Psoas muscle (tissue), 8 donors: Measurements from ENCODE around the gene IQCM. TPM values are rescaled to one million over a fixed set of nuclear protein-coding genes. Genes with fewer than 3 reads are reported as not detected.

Source experiments
- ATAC-seq, 4 donors: fragments of 200-7000 bp; cut with Tn5 transposase; one replicate each; pipeline ENCODE4 v1.9.1; 2020; ENCODE audit warnings: moderate library complexity in 3 of 4, mild to moderate bottlenecking in 2 of 4
- DNase-seq, 2 donors: peaks; one replicate each; pipeline ENCODE4 v3.0.0-alpha.2; 2020
- H3K27ac ChIP-seq: fragments of 200-600 bp; one replicate; pipeline ENCODE4 v1.8.0; 2022
- H3K27me3 ChIP-seq, 3 donors: fragments of 200-600 bp in 1 of 3; one replicate each; pipeline versions ENCODE4 v1.6.1 to v1.8.0; 2013 to 2022; ENCODE audit warnings: low read length in 2 of 3, mild to moderate bottlenecking in 2 of 3, moderate library complexity in 1 of 3; ENCODE audit not compliant: insufficient read depth in 3 of 3
- H3K36me3 ChIP-seq, 2 donors: fragments of 200-600 bp in 1 of 2; one replicate each; pipeline versions ENCODE4 v1.6.1 to v1.8.0; 2013 to 2022; ENCODE audit warnings: low read depth in 1 of 2, mild to moderate bottlenecking in 1 of 2, moderate library complexity in 1 of 2; ENCODE audit not compliant: insufficient read depth in 1 of 2
- H3K4me1 ChIP-seq: fragments of 200-600 bp; one replicate; pipeline ENCODE4 v1.8.0; 2022
- H3K4me3 ChIP-seq: fragments of 200-600 bp; one replicate; pipeline ENCODE4 v1.8.0; 2022; ENCODE audit warnings: mild to moderate bottlenecking
- H3K9me3 ChIP-seq: fragments of 200-600 bp; one replicate; pipeline ENCODE4 v1.8.0; 2022
- WGBS, 3 donors: extraction: QIAGEN DNeasy Blood & Tissue Kit; methylation state at CpG; one replicate each; pipeline versions ENCODE4 v1.1.6 to v1.1.7; 2013; 5-methylcytosine and 5-hydroxymethylcytosine counted together
- intact Hi-C, 2 donors: fragments of 100-400 bp; cut with DNase I; formaldehyde crosslinking; loops; one replicate each; pipeline versions ENCODE4 v1.11.0 to v1.14.2; 2022
- polyA plus RNA-seq, 3 donors: library from polyadenylated mRNA; stranded (reverse); fragments of 200-250 nt; gene quantifications; one replicate each; pipeline ENCODE4 v1.2.3, GENCODE V29; 2013
- total RNA-seq, 4 donors: library from RNA; stranded (reverse); fragmentation: NEBNext Ultra II Directional in 2 of 4; extraction: Animal tissue kit (Norgen Biotek cat#: 25700) in 2 of 4; gene quantifications; one replicate each; pipeline versions ENCODE4 v1.2.1 to v1.2.4, GENCODE V29; 2021 to 2023
- TF ChIP-seq, protein P1 (sequence below): fragments of 200-600 bp; IDR thresholded peaks from one replicate; pipeline ENCODE4 v1.8.0; 2022; ENCODE audit warnings: antibody characterized with exemption
- donor health status: healthy with polysubstance abuse.
- donor health status: DM: no; HTN: no; CAD: no; lungs with moderate emphysema.
- donor health status: Bipolar disorder and iron deficiency.
- donor health status: healthy.
- donor health status: DM: yes; HTN: yes; CAD: no.
- donor health status: DM: no; HTN: no; CAD: no.
- donor health status: DM: no; HTN: no; CAD: no.
- donor health status: DM: yes; HTN: yes; CAD: no.

IQCM gene
- total and polyA plus RNA-seq, 7 donors: 1.1 TPM; not detected in 6

DNA sequence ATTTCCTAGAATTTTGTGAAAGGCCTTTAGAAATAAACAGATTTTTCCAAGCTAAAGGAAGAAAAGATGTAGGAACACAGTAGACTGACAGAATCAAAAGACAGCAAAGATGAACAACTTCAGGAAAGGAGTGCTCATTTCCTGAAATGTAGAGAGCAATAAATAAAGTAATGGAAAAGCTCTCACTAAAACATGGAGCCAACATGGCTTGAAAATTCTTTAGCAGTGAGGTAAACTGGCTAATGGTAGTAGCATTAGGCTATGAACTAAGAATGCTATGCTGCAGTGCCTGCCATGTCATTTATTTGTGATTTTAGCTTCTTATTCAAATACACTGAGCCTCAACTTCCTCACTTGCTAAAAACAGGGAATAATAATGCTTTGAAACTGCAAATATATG, 108.7 kb downstream of the IQCM start:
- no peaks in the 10 kb centered on the region for H3K36me3 ChIP-seq
- no peak overlapping the region for H3K4me3 ChIP-seq
- intact Hi-C loops: no loop called here
- H3K9me3 ChIP-seq: peaks cover 4% of the 10 kb centered on the region
- H3K27me3 ChIP-seq: no peaks in the 10 kb centered on the region
- DNase-seq: no peak
- TF ChIP-seq, protein P1, sequence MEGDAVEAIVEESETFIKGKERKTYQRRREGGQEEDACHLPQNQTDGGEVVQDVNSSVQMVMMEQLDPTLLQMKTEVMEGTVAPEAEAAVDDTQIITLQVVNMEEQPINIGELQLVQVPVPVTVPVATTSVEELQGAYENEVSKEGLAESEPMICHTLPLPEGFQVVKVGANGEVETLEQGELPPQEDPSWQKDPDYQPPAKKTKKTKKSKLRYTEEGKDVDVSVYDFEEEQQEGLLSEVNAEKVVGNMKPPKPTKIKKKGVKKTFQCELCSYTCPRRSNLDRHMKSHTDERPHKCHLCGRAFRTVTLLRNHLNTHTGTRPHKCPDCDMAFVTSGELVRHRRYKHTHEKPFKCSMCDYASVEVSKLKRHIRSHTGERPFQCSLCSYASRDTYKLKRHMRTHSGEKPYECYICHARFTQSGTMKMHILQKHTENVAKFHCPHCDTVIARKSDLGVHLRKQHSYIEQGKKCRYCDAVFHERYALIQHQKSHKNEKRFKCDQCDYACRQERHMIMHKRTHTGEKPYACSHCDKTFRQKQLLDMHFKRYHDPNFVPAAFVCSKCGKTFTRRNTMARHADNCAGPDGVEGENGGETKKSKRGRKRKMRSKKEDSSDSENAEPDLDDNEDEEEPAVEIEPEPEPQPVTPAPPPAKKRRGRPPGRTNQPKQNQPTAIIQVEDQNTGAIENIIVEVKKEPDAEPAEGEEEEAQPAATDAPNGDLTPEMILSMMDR: no peak
- H3K4me1 ChIP-seq: no peaks in the 10 kb centered on the region
- no peak overlapping the region for H3K27ac ChIP-seq
- ATAC-seq: no peak

DNA sequence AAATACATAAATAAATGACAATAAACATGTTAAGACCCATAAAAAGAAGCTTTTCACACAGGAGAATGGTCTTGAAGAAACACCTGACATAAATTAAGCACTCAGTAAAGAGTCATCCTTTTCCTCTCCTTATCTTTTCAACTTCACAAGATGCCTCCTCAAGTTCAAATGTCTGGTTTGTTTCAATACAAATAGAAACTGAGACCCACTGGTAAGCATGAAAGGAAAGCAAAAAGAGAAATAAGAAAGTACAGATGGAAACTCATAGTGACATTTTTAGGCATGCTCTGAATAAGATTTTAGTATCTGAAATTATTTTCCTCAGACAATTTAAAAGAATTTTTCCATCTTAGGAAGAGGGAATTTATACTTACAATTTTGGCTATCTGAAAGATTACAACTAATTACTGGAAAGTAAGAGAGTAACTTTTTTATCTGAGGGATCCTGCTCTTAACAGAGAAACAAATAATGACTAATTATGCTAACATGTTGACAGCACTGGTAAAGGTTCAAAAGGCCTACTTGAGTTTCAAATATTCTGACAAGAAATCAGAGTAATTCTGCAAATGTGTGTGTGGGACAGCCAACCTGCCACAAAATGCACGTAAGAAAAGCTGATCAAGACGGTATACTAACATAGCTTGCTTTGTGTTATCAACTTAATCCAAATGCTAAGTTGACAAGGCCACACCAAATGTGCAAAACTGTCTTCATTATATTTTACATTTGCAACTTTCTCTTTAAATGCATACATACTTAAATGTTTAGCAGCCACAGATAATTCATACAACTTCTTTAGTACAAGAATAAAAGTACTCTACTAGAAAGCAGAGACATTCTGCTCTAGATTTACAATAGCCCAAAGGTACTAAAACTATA, 113.0 kb downstream of the IQCM start:
- 89 to 92% (median 90%) methylated on average over 2 of the region's 2 CpGs for WGBS, 3 donors
- Histone ChIP-seq H3K27me3 (no peaks in the 10 kb centered on the region), H3K4me1 (no peaks in the 10 kb centered on the region), H3K36me3 (no peaks in the 10 kb centered on the region), H3K27ac (no peak overlapping the region), H3K9me3 (peaks cover 4% of the 10 kb centered on the region), H3K4me3 (no peak overlapping the region)
- intact Hi-C loops: no loop called here
- TF ChIP-seq, protein P1: no peak
- DNase-seq (no peak), ATAC-seq (no peak)

DNA sequence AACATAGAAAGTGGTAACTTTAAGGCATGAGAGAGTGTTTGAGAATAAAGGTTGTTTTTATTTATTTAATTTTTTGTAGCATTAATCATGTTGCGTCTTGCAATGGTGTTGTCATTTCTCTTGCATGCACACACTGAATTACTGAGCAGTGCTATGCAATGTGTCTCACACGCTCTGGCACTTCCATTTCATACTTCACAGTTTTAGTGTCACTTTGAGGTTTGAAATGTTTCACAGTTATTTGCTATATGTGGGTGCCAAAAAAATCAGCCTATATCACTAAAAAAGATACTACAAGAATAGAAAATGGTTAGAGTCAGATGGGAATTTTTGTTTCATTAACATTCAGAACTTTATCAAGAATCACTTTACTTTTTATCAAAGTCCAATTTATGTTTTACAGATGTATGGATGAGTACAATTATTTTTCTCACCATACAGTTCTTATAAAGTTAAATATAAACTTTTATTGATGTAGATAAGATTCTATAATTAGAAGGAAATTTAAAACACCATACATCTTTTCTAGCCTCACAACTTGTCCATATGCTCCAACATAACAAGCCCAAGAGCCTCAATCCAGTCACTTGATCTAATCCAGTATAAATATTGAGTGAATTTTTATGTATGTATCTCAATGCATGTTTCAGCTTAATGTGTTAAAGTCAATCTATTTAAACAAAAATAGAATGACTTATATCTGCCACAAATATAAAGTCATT, 114.0 kb downstream of the IQCM start:
- 90 to 96% (median 93%) methylated on average over 2 of the region's 2 CpGs for WGBS, 3 donors
- Histone ChIP-seq H3K4me3 (no peak overlapping the region), H3K27me3 (no peaks in the 10 kb centered on the region), H3K9me3 (peaks cover 4% of the 10 kb centered on the region), H3K27ac (no peak overlapping the region), H3K36me3 (no peaks in the 10 kb centered on the region), H3K4me1 (no peaks in the 10 kb centered on the region)
- TF ChIP-seq, protein P1: no peak
- ATAC-seq (no peak), DNase-seq (no peak)
- intact Hi-C loops: no loop called here

DNA sequence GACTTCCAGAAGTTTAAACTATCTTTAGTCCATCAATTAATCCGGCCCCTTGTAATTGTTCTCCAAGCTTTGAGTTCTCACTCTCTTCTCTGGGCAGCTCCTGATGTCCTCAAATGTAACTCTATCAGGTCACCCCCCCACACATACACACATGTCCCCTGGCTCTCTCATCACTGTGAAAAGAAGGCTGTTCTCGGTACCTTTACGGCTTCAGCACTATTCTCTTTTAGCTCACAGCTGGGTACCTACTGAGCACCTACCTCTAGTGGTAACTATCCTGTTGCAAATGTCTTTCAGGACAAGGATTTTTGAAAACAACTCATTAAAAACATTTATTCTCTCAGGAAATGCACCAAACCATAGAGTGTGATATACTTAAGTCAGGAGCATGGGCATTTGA, 115.4 kb downstream of the IQCM start:
- WGBS, 3 donors: 82 to 85% (median 84%) methylated on average over 3 of the region's 3 CpGs
- H3K4me3 ChIP-seq: no peak overlapping the region
- no peaks in the 10 kb centered on the region for H3K4me1 ChIP-seq
- no peaks in the 10 kb centered on the region for H3K36me3 ChIP-seq
- H3K27me3 ChIP-seq: no peaks in the 10 kb centered on the region
- ATAC-seq (no peak), DNase-seq (no peak)
- H3K9me3 ChIP-seq: peaks cover 4% of the 10 kb centered on the region
- TF ChIP-seq, protein P1: no peak
- H3K27ac ChIP-seq: no peak overlapping the region
- intact Hi-C loops: no loop called here
